ENCODE data around the gene SPATA4.

DNA sequence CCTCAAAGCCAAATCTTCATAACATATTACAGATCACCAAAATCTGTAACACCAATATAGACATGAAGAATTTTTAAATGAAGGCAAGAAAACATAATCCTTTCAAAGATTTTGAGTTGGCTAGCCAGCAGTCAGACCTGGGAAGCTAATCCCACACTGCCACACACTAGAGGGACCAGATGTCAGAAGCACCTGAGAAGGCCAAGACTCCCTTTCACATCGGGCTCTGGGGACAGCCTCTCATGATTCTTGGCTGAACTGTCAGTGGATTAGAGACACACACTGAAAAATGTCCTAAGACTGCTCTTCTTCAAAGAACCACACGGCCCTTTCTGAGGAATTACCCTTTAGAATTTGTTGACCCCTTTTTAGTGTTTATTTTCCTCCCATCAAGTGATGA, 28.2 kb upstream of the SPATA4 start:
- no peak for TF ChIP-seq EP300 (IDR thresholded peaks at IDR 0.05)
- TF ChIP-seq, protein P1, sequence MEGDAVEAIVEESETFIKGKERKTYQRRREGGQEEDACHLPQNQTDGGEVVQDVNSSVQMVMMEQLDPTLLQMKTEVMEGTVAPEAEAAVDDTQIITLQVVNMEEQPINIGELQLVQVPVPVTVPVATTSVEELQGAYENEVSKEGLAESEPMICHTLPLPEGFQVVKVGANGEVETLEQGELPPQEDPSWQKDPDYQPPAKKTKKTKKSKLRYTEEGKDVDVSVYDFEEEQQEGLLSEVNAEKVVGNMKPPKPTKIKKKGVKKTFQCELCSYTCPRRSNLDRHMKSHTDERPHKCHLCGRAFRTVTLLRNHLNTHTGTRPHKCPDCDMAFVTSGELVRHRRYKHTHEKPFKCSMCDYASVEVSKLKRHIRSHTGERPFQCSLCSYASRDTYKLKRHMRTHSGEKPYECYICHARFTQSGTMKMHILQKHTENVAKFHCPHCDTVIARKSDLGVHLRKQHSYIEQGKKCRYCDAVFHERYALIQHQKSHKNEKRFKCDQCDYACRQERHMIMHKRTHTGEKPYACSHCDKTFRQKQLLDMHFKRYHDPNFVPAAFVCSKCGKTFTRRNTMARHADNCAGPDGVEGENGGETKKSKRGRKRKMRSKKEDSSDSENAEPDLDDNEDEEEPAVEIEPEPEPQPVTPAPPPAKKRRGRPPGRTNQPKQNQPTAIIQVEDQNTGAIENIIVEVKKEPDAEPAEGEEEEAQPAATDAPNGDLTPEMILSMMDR (IDR thresholded peaks at IDR 0.05): no peak

Measured in tibial nerve (tissue), 4 donors.